Effector CD4-positive, alpha-beta T cell (primary cell): ENCODE data around the gene ASXL3.

Source experiments
- DNase-seq: peaks from one replicate; pipeline ENCODE4 v3.0.0-alpha.2; 2020

The ASXL3 gene

GRCh38 chr18:33664241-33664874 is 86.3 kb downstream of the ASXL3 start:
- no peak for DNase-seq

- no peak for DNase-seq
These were observed 87.2 kb downstream of the ASXL3 start for GRCh38 chr18:33665187-33665586.

- DNase-seq: no peak
These were observed 87.6 kb downstream of the ASXL3 start for GRCh38 chr18:33665641-33666040.

- DNase-seq: no peak
These were observed 88.9 kb downstream of the ASXL3 start for GRCh38 chr18:33666915-33667314.

GRCh38 chr18:33669589-33669988 is 91.6 kb downstream of the ASXL3 start:
- DNase-seq: no peak

- DNase-seq: no peak
These were observed 92.0 kb downstream of the ASXL3 start for GRCh38 chr18:33670029-33670428.

- no peak for DNase-seq
These were observed 95.7 kb downstream of the ASXL3 start for GRCh38 chr18:33673689-33674088.

GRCh38 chr18:33676593-33676992 is 98.6 kb downstream of the ASXL3 start:
- DNase-seq: no peak

- no peak for DNase-seq
These were observed 99.9 kb downstream of the ASXL3 start for GRCh38 chr18:33677891-33678290.

GRCh38 chr18:33682436-33682835 is 104.4 kb downstream of the ASXL3 start:
- DNase-seq: no peak

- no peak for DNase-seq
These were observed 116.6 kb downstream of the ASXL3 start for GRCh38 chr18:33694593-33694992.

- no peak for DNase-seq
These were observed 118.5 kb downstream of the ASXL3 start for GRCh38 chr18:33696332-33697162.

- DNase-seq: no peak
These were observed 119.5 kb downstream of the ASXL3 start for GRCh38 chr18:33697498-33697897.

- no peak for DNase-seq
These were observed 121.4 kb downstream of the ASXL3 start for GRCh38 chr18:33699372-33699771.

GRCh38 chr18:33700513-33700976 is 122.5 kb downstream of the ASXL3 start:
- no peak for DNase-seq

GRCh38 chr18:33702625-33703024 is 124.6 kb downstream of the ASXL3 start:
- DNase-seq: no peak

GRCh38 chr18:33706391-33706790 is 128.4 kb downstream of the ASXL3 start:
- no peak for DNase-seq

- no peak for DNase-seq
These were observed 130.9 kb downstream of the ASXL3 start for GRCh38 chr18:33708876-33709275.

GRCh38 chr18:33710269-33710668 is 132.2 kb downstream of the ASXL3 start:
- DNase-seq: no peak

GRCh38 chr18:33711514-33711913 is 133.5 kb downstream of the ASXL3 start:
- DNase-seq: no peak

GRCh38 chr18:33712719-33713118 is 134.7 kb downstream of the ASXL3 start:
- DNase-seq: no peak

GRCh38 chr18:33716061-33716683 is 138.2 kb downstream of the ASXL3 start:
- no peak for DNase-seq

GRCh38 chr18:33717339-33717738 is 139.3 kb downstream of the ASXL3 start:
- no peak for DNase-seq

- no peak for DNase-seq
These were observed 142.1 kb downstream of the ASXL3 start for GRCh38 chr18:33720133-33720532.
